ENCODE results near the gene MCUB. TPM values are rescaled to one million over a fixed set of nuclear protein-coding genes. Genes with fewer than 3 reads are reported as not detected.
A peak's percentile ranks its signal among the peaks of the same experiment; 100 is the strongest.

The MCUB gene
- polyA plus RNA-seq, 2 of the 4 experiments (the other 2 are of a cell fraction), result 14.6 to 21.9 TPM

DNA sequence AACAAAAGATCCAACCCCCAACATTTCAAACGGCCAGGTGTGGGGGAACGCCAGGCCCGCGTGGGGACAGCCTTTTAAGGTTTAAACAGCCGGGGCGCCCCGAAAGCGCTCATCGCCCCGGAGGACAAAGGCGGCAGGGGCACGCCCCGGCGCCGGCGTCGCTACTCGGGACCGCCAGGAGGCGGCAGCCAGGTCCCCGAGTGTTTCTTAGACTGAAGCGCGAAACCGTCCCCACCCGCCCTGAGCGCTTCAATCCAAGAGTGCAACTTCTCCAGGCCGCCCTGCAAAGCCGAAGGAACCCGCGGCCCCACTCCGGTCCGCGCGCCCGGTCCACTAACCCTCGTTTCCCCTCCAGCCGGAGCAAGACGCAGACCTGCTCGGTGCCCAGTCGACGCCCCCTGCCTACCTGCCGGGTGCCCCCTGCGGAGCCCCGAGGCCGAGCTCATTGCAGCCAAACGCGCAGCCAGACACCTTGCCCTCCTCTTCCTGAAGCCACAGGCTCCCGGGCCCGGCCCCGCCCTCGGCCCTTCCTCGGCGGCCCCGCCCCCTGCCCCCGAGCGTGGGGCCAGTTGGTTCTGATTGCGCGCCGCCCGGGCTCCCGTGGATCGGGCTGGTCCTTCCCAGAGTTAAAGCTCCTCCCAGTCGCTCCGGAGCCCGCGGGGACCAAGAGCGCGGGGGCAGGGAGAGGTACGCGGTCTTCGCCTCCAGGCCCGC lies 143.1 kb downstream of the MCUB start, which contains the start of gene CASP6 (continued):
- TF ChIP-seq E2F6 (IDR thresholded peaks at IDR 0.05; ENCODE audit: borderline replicate concordance, low read depth), result no peak
- peak in 1 of 2 experiments; percentile 64; a peak in 2 of 5 replicates for TF ChIP-seq JUN (IDR thresholded peaks at IDR 0.05)
- no peak for TF ChIP-seq TP53 (CRISPR knock-in tag; IDR thresholded peaks at IDR 0.05)
- no peak for TF ChIP-seq FOSL2 (IDR thresholded peaks at IDR 0.05)
- TF ChIP-seq FOSL2 (CRISPR knock-in tag; IDR thresholded peaks at IDR 0.05), result no peak
- TF ChIP-seq FOSB (CRISPR knock-in tag; IDR thresholded peaks at IDR 0.05), result no peak
- TF ChIP-seq SMC3 (IDR thresholded peaks at IDR 0.05), result peak; percentile 51; the same call in 2 of the 3 replicates
- 0 out of 2 replicates have a peak, but pooled peaks have one; percentile 10 for TF ChIP-seq PHF8 (IDR thresholded peaks at IDR 0.05; ENCODE audit: borderline replicate concordance, low read depth)
- no peak for TF ChIP-seq FOXS1 (CRISPR knock-in tag; IDR thresholded peaks at IDR 0.05)
- TF ChIP-seq RFX5 (IDR thresholded peaks at IDR 0.05), result no peak
- TF ChIP-seq CBX8 (IDR thresholded peaks at IDR 0.05), result no peak
- peak; percentile 23 to 46; a peak in 4 of 5 replicates for TF ChIP-seq RAD21 (conservative IDR thresholded peaks at IDR 0.05 in 1 of 2, IDR thresholded peaks at IDR 0.05 in 1 of 2)
- peak; percentile 48; the same call in 2 of the 3 replicates for TF ChIP-seq CTCF (IDR thresholded peaks at IDR 0.05)
- no peak for TF ChIP-seq TFCP2L1 (CRISPR knock-in tag; IDR thresholded peaks at IDR 0.05)
- TF ChIP-seq, protein P1, sequence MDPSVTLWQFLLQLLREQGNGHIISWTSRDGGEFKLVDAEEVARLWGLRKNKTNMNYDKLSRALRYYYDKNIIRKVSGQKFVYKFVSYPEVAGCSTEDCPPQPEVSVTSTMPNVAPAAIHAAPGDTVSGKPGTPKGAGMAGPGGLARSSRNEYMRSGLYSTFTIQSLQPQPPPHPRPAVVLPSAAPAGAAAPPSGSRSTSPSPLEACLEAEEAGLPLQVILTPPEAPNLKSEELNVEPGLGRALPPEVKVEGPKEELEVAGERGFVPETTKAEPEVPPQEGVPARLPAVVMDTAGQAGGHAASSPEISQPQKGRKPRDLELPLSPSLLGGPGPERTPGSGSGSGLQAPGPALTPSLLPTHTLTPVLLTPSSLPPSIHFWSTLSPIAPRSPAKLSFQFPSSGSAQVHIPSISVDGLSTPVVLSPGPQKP (IDR thresholded peaks at IDR 0.05; ENCODE audit: low read depth, low read length), result no peak
- no peak for TF ChIP-seq CEBPB (IDR thresholded peaks at IDR 0.05)
- TF ChIP-seq ZNF302 (CRISPR knock-in tag; IDR thresholded peaks at IDR 0.05), result no peak
- TF ChIP-seq RARB (CRISPR knock-in tag; IDR thresholded peaks at IDR 0.05), result no peak
- TF ChIP-seq HOXB5 (CRISPR knock-in tag; IDR thresholded peaks at IDR 0.05), result no peak
- TF ChIP-seq, protein P2, sequence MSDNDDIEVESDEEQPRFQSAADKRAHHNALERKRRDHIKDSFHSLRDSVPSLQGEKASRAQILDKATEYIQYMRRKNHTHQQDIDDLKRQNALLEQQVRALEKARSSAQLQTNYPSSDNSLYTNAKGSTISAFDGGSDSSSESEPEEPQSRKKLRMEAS (IDR thresholded peaks at IDR 0.05), result peak; percentile 46; the same call in 1 of the 2 replicates
- TF ChIP-seq SREBF2 (IDR thresholded peaks at IDR 0.05), result no peak

DNA sequence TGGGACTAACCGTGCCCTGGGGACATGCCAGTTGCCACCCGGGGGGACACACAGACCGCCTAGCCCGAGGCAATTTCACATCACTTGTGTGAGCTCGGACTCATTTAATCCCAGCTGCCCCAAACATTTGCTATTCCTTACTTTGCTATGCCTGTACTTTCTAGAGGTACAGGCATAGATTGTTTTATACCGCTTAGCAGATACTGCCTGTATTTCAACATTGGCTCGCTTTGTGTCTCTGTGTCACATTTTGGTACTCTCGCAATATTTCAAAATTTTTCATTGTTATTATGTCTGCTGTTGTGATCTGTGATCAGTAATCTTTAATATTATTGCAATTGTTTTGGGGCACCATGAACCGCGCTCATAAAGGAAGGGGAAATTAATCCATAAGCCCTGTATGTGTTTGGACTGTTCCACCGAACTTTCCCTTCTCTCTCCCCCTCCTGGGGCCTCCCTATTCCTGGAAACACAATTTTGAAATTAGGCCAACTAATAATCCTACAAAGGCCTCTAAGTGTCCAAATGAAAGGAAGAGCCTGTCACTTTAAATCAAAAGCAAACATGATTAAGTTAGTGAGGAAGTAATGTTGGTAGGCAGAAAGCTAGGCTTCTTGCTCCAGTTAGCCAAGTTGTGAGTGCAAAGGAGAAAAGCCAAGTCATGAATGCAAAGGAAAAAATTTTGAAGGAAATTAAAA lies 143.8 kb downstream of the MCUB start:
- ChIA-PET CTCF (interaction anchor here (0.7 to 1.9 kb wide), 5 partner anchors 38 to 283 kb away, joined by 3 to 6 read pairs (median 5); no protein-coding TSS in a partner anchor), POLR2A (interaction anchor here (0.7 kb wide), 1 partner anchor 111 kb away, joined by 3 read pairs; no protein-coding TSS in a partner anchor)
- FAIRE-seq (no peak), ATAC-seq (peak in 1 of 2 experiments; percentile 22; a peak in 2 of 6 replicates), DNase-seq (ENCODE audit: low read depth in 1 of 2, low spot score in 1 of 2) (no peak)
- 35% methylated on average over 11 of the region's 11 CpGs for WGBS (ENCODE audit: missing lambda C conversion rate)
- Histone ChIP-seq H3K4me1 (peaks cover 16% of the 10 kb centered on the region), H3K27ac (peak overlapping the region; percentile 78 to 97), H3K4me3 (peak overlapping the region; percentile 66), H3K9me3 (no peaks in the 10 kb centered on the region), H3K4me2 (peak overlapping the region; percentile 85)
- no peak for TF ChIP-seq RCOR1 (IDR thresholded peaks at IDR 0.05; ENCODE audit: low read depth, low read length)
- TF ChIP-seq KDM5A (IDR thresholded peaks at IDR 0.05), result no peak
- TF ChIP-seq HDAC2 (IDR thresholded peaks at IDR 0.05), result no peak

Measured in A549 (cell line).